GM12878 (cell line): Measurements from ENCODE around the gene OSBPL7. TPM values are rescaled to one million over a fixed set of nuclear protein-coding genes. Genes with fewer than 3 reads are reported as not detected.

Experiments
- ATAC-seq: fragments of 200-7000 bp; cut with Tn5 transposase; 3 replicates; pipeline ENCODE4 v1.9.1; 2020; ENCODE audit warnings: mild to moderate bottlenecking, moderate library complexity
- BruUV-seq: library from RNA; stranded (reverse); fragments of 400-500 nt; replicated peaks from 2 replicates; lab custom pipeline; 2021; lab: Mats Ljungman, UMichigan
- CTCF ChIA-PET: fragments of 300-600 bp; sonication (Branson Sonifier 250); formaldehyde crosslinking; extraction: SDS; loops from one replicate; lab custom pipeline; 2021; ENCODE audit warnings: inconsistent platforms; lab: Yijun Ruan, JAX
- POLR2A ChIA-PET: fragments of 350-600 bp; formaldehyde crosslinking; extraction: SDS; loops from one replicate; lab custom pipeline; 2021; ENCODE audit warnings: inconsistent platforms; lab: Charles Lee
- RAD21 ChIA-PET: fragments of 300-600 bp; sonication (Branson Sonifier 250); formaldehyde crosslinking; loops from one replicate; lab custom pipeline; 2023; ENCODE audit warnings: antibody characterized with exemption; ENCODE audit not compliant: unreplicated experiment; lab: Charles Lee
- SMC1A ChIA-PET: fragments of 300-600 bp; sonication (Branson Sonifier 250); formaldehyde crosslinking; loops from one replicate; lab custom pipeline; 2023; ENCODE audit not compliant: unreplicated experiment, uncharacterized antibody; lab: Charles Lee
- DNase-seq: peaks from one replicate; pipeline ENCODE4 v3.0.0-alpha.2; 2011; ENCODE audit warnings: low read depth, low spot score
- FAIRE-seq: peaks from 3 replicates; lab custom pipeline; 2011; peaks lifted over from hg19 to GRCh38; lab: Jason Lieb, UNC
- H2AFZ ChIP-seq: 2 replicates; pipeline ENCODE4 v1.6.0; 2011; ENCODE audit warnings: low read depth, low read length, control low read depth; ENCODE audit not compliant: control insufficient read depth
- H3K27ac ChIP-seq: 2 replicates; pipeline ENCODE4 v1.5.1; 2011; ENCODE audit warnings: control low read depth; ENCODE audit not compliant: control insufficient read depth, insufficient read depth
- H3K27me3 ChIP-seq, 2 experiments: replicated peaks in 1 of 2; 2 replicates each; pipeline versions ENCODE4 v1.6.0 to v1.6.1; 2011; ENCODE audit warnings: low read length in 1 of 2; ENCODE audit not compliant: control insufficient read depth in 2 of 2, insufficient read depth in 2 of 2
- H3K36me3 ChIP-seq, 2 experiments: 2 replicates each; pipeline ENCODE4 v1.5.1; 2011; ENCODE audit warnings: low read length in 1 of 2; ENCODE audit not compliant: control insufficient read depth in 2 of 2, insufficient read depth in 2 of 2
- H3K4me1 ChIP-seq: 2 replicates; pipeline ENCODE4 v1.6.1; 2011; ENCODE audit warnings: mild to moderate bottlenecking, low read length, moderate library complexity, mixed read lengths; ENCODE audit not compliant: control insufficient read depth, insufficient read depth
- H3K4me2 ChIP-seq: 2 replicates; pipeline ENCODE4 v1.6.0; 2011; ENCODE audit warnings: control low read depth; ENCODE audit not compliant: control insufficient read depth, insufficient read depth
- H3K4me3 ChIP-seq: fragments of 200-600 bp; sonication (generic); 2 replicates; pipeline ENCODE4 v1.5.1; 2016
- H3K79me2 ChIP-seq: 2 replicates; pipeline ENCODE4 v1.6.0; 2011; ENCODE audit warnings: low read length; ENCODE audit not compliant: control insufficient read depth, insufficient read depth
- H3K9ac ChIP-seq: 2 replicates; pipeline ENCODE4 v1.8.0; 2011; ENCODE audit warnings: low read length, control low read depth, mixed read lengths; ENCODE audit not compliant: control insufficient read depth, insufficient read depth
- H3K9me3 ChIP-seq: replicated peaks from 3 replicates; pipeline ENCODE4 v1.5.1; 2011; ENCODE audit warnings: mild to moderate bottlenecking, low read length; ENCODE audit not compliant: control insufficient read depth, insufficient read depth
- H4K20me1 ChIP-seq: 2 replicates; pipeline ENCODE4 v1.6.0; 2011; ENCODE audit not compliant: control insufficient read depth, insufficient read depth
- MTA3 ChIP-seq: IDR thresholded peaks from 2 replicates; pipeline ENCODE4 v1.6.1; 2012; ENCODE audit warnings: low read length, inconsistent platforms, borderline replicate concordance
- WGBS: methylation state at CpG from one replicate; pipeline ENCODE4 v1.1.6; 2016; ENCODE audit warnings: low lambda C conversion rate; ENCODE audit not compliant: insufficient replicate concordance, insufficient coverage; ENCODE audit errors: missing lambda C conversion rate; 5-methylcytosine and 5-hydroxymethylcytosine counted together
- in situ Hi-C: fragments of 300-500 bp; cut with MboI; formaldehyde crosslinking; loops from 9 replicates; pipeline ENCODE4 v1.14.3; 2018; ENCODE audit warnings: mixed read lengths
- intact Hi-C: fragments of 100-400 bp; cut with micrococcal nuclease; formaldehyde crosslinking; loops from one replicate; pipeline ENCODE4 v1.14.2; 2022; ENCODE audit not compliant: unreplicated experiment
- polyA plus RNA-seq, 11 experiments: library from polyadenylated mRNA; depleted of rRNA in 4 of 11; unstranded in 6 of 11; stranded (reverse) in 5 of 11; fragments of >200 nt; fragmentation: Nextera tagmentation in 4 of 11; fragmentation: Illumina TruSeq in 1 of 11; extraction: Ambion mirVana in 4 of 11; extraction: Trizol in 1 of 11; gene quantifications; 1 replicate in 1 of 11; 2 replicates in 10 of 11; pipeline versions ENCODE4 v1.2.1 to v1.2.3, GENCODE V29; 2011 to 2016; ENCODE audit warnings: inconsistent platforms in 2 of 11, missing spikeins in 2 of 11, low read depth in 1 of 11
- total RNA-seq, 4 experiments: library from RNA; depleted of rRNA in 3 of 4; stranded (reverse); fragments of >200 nt in 3 of 4; fragmentation: Illumina TruSeq in 1 of 4; extraction: Trizol in 1 of 4; gene quantifications; 2 replicates each; pipeline versions ENCODE4 v1.2.1 to v1.2.3, GENCODE V29; 2013 to 2021
- TF ChIP-seq, protein P1 (sequence below): fragments of 450-650 bp; IDR thresholded peaks from 2 replicates; pipeline ENCODE4 v1.6.1; 2017; ENCODE audit warnings: mild to moderate bottlenecking, low read depth, inconsistent platforms; ENCODE audit not compliant: poor library complexity, severe bottlenecking
- TF ChIP-seq, protein P2 (sequence below): fragments of 450-650 bp; IDR thresholded peaks from 2 replicates; pipeline ENCODE4 v1.6.1; 2017; ENCODE audit warnings: low read depth, mild to moderate bottlenecking, moderate library complexity

Gene OSBPL7
- total and polyA plus RNA-seq, 10 of the 15 experiments (the other 5 are each of a cell fraction or from before 2014, with no cell fraction given), result 0.50 to 16.1 (median 6.7) TPM

DNA sequence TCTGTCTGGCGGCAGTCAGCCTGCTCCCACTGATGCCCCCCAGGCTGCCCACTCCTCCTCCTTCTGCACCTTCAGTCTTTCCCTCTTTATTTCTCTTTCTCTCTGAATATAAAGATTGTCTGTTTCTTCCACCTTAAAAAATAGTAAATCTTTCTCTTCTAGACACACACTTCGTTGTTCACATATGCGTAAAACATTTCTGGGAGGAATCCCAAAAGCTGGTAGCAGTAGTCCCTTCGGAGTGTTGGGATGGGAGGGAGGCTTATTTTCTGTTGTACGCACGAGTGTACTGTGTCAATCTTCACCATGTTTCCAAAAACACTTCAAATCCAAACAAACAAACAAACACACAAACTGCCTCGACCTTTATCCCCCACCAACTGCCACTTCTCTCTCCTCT is 9.9 kb downstream of the OSBPL7 start:
- Histone ChIP-seq H3K4me1 (no peaks in the 10 kb centered on the region), H3K4me3 (no peak overlapping the region), H3K27ac (no peak overlapping the region), H3K36me3 (peaks cover 5 to 11% of the 10 kb centered on the region in 2 experiments; a peak in 3 of 4 replicates), H3K27me3 (no peaks in the 10 kb centered on the region), H3K9me3 (no peaks in the 10 kb centered on the region), H3K4me2 (no peak overlapping the region), H3K79me2 (no peaks in the 10 kb centered on the region), H3K9ac (no peak overlapping the region), H4K20me1 (no peaks in the 10 kb centered on the region), H2AFZ (no peak overlapping the region)
- 84% methylated on average over 7 of the region's 7 CpGs for WGBS
- intact Hi-C loops (no loop called here), in situ Hi-C loops (no loop called here)
- ATAC-seq (no peak), FAIRE-seq (no peak), DNase-seq (no peak)
- POLR2A ChIA-PET, result no interaction called here
- TF ChIP-seq, protein P1, sequence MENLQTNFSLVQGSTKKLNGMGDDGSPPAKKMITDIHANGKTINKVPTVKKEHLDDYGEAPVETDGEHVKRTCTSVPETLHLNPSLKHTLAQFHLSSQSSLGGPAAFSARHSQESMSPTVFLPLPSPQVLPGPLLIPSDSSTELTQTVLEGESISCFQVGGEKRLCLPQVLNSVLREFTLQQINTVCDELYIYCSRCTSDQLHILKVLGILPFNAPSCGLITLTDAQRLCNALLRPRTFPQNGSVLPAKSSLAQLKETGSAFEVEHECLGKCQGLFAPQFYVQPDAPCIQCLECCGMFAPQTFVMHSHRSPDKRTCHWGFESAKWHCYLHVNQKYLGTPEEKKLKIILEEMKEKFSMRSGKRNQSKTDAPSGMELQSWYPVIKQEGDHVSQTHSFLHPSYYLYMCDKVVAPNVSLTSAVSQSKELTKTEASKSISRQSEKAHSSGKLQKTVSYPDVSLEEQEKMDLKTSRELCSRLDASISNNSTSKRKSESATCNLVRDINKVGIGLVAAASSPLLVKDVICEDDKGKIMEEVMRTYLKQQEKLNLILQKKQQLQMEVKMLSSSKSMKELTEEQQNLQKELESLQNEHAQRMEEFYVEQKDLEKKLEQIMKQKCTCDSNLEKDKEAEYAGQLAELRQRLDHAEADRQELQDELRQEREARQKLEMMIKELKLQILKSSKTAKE, result no peak
- no peak for TF ChIP-seq MTA3
- TF ChIP-seq, protein P2, sequence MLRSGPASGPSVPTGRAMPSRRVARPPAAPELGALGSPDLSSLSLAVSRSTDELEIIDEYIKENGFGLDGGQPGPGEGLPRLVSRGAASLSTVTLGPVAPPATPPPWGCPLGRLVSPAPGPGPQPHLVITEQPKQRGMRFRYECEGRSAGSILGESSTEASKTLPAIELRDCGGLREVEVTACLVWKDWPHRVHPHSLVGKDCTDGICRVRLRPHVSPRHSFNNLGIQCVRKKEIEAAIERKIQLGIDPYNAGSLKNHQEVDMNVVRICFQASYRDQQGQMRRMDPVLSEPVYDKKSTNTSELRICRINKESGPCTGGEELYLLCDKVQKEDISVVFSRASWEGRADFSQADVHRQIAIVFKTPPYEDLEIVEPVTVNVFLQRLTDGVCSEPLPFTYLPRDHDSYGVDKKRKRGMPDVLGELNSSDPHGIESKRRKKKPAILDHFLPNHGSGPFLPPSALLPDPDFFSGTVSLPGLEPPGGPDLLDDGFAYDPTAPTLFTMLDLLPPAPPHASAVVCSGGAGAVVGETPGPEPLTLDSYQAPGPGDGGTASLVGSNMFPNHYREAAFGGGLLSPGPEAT, result no peak
- RAD21 ChIA-PET, result no interaction called here
- CTCF ChIA-PET, result no interaction called here
- BruUV-seq, result no TSS peak
- SMC1A ChIA-PET, result no interaction called here
